GM19438 (cell line): ENCODE measurements around the gene CARMIL1.

Experiments used
- ATAC-seq: cut with Tn5 transposase; IDR thresholded peaks from one replicate; pipeline ENCODE4 v1.9.1; 2021; ENCODE audit warnings: low read depth; ENCODE audit not compliant: unreplicated experiment

Gene CARMIL1

GRCh38 chr6:25330796-25331685, 51.9 kb downstream of the CARMIL1 start:
- ATAC-seq = no peak

GRCh38 chr6:25332165-25332564, 53.0 kb downstream of the CARMIL1 start:
- no peak for ATAC-seq

GRCh38 chr6:25332655-25333071, 53.5 kb downstream of the CARMIL1 start:
- no peak for ATAC-seq

- no peak for ATAC-seq
Observed at GRCh38 chr6:25333471-25333870, 54.3 kb downstream of the CARMIL1 start.

GRCh38 chr6:25334793-25335192, 55.6 kb downstream of the CARMIL1 start:
- no peak for ATAC-seq

- no peak for ATAC-seq
Observed at GRCh38 chr6:25336996-25337395, 57.8 kb downstream of the CARMIL1 start.

- ATAC-seq = no peak
Observed at GRCh38 chr6:25337431-25337830, 58.3 kb downstream of the CARMIL1 start.

- no peak for ATAC-seq
Observed at GRCh38 chr6:25340431-25341202, 61.4 kb downstream of the CARMIL1 start.

- no peak for ATAC-seq
Observed at GRCh38 chr6:25341203-25341552, 62.0 kb downstream of the CARMIL1 start.

- ATAC-seq = no peak
Observed at GRCh38 chr6:25341923-25342619, 62.9 kb downstream of the CARMIL1 start.

GRCh38 chr6:25342802-25343201, 63.6 kb downstream of the CARMIL1 start:
- ATAC-seq = no peak

- no peak for ATAC-seq
Observed at GRCh38 chr6:25343984-25344383, 64.8 kb downstream of the CARMIL1 start.

- no peak for ATAC-seq
Observed at GRCh38 chr6:25344827-25345226, 65.7 kb downstream of the CARMIL1 start.

GRCh38 chr6:25346064-25346463, 66.9 kb downstream of the CARMIL1 start:
- no peak for ATAC-seq

GRCh38 chr6:25350573-25350972, 71.4 kb downstream of the CARMIL1 start:
- ATAC-seq = no peak

GRCh38 chr6:25351485-25351884, 72.3 kb downstream of the CARMIL1 start:
- ATAC-seq = no peak

- no peak for ATAC-seq
Observed at GRCh38 chr6:25352285-25352684, 73.1 kb downstream of the CARMIL1 start.

- ATAC-seq = no peak
Observed at GRCh38 chr6:25354078-25354932, 75.1 kb downstream of the CARMIL1 start.

GRCh38 chr6:25359191-25359861, 80.2 kb downstream of the CARMIL1 start:
- no peak for ATAC-seq

- ATAC-seq = no peak
Observed at GRCh38 chr6:25359891-25360290, 80.7 kb downstream of the CARMIL1 start.
